MM.1S (cell line): ENCODE data around the gene SEC16B.

Experiments
- DNase-seq: peaks from one replicate; pipeline ENCODE4 v3.0.0-alpha.2; 2015
- H2AFZ ChIP-seq: fragments of 300-600 bp; sonication (generic); 2 replicates; pipeline ENCODE4 v1.6.0; 2016; ENCODE audit warnings: antibody characterized with exemption, low read length
- H3F3A ChIP-seq: fragments of 300-600 bp; sonication (generic); 2 replicates; pipeline ENCODE4 v1.6.1; 2016; ENCODE audit warnings: mild to moderate bottlenecking, antibody characterized with exemption, low read length, moderate library complexity, mixed read lengths; ENCODE audit not compliant: insufficient read depth
- H3K27ac ChIP-seq: fragments of 300-600 bp; sonication (generic); 2 replicates; pipeline ENCODE4 v1.5.1; 2016; ENCODE audit warnings: mild to moderate bottlenecking, low read length
- H3K27me3 ChIP-seq: fragments of 300-600 bp; sonication (generic); replicated peaks from 2 replicates; pipeline ENCODE4 v1.6.0; 2016; ENCODE audit warnings: low read length; ENCODE audit not compliant: insufficient read depth
- H3K36me3 ChIP-seq: fragments of 300-600 bp; sonication (generic); replicated peaks from 2 replicates; pipeline ENCODE4 v1.6.1; 2016; ENCODE audit warnings: mild to moderate bottlenecking, low read length, mixed read lengths; ENCODE audit not compliant: insufficient read depth
- H3K4me1 ChIP-seq: fragments of 300-600 bp; sonication (generic); 2 replicates; pipeline ENCODE4 v1.6.1; 2016; ENCODE audit warnings: low read length, mixed read lengths
- H3K4me2 ChIP-seq: fragments of 300-600 bp; sonication (generic); 2 replicates; pipeline ENCODE4 v1.6.0; 2016; ENCODE audit warnings: low read depth, low read length
- H3K4me3 ChIP-seq: fragments of 300-600 bp; sonication (generic); 2 replicates; pipeline ENCODE4 v1.5.1; 2016; ENCODE audit warnings: low read length, mixed read lengths
- H3K79me2 ChIP-seq: fragments of 300-600 bp; sonication (generic); 2 replicates; pipeline ENCODE4 v1.6.1; 2016; ENCODE audit warnings: mixed run types, low read length, mixed read lengths
- H3K9ac ChIP-seq: fragments of 300-600 bp; sonication (generic); 2 replicates; pipeline ENCODE4 v1.6.1; 2016; ENCODE audit warnings: low read length, mixed read lengths
- H3K9me2 ChIP-seq: fragments of 300-600 bp; sonication (generic); replicated peaks from 2 replicates; pipeline ENCODE4 v1.6.1; 2016; ENCODE audit warnings: mild to moderate bottlenecking, low read length, mixed read lengths; ENCODE audit not compliant: insufficient read depth
- H3K9me3 ChIP-seq: fragments of 300-600 bp; sonication (generic); replicated peaks from 2 replicates; pipeline ENCODE4 v1.6.1; 2016; ENCODE audit warnings: mild to moderate bottlenecking, low read length, mixed read lengths; ENCODE audit not compliant: insufficient read depth
- H4K20me1 ChIP-seq: fragments of 300-600 bp; sonication (generic); 2 replicates; pipeline ENCODE4 v1.6.1; 2016; ENCODE audit warnings: mild to moderate bottlenecking, low read length, moderate library complexity, mixed read lengths; ENCODE audit not compliant: insufficient read depth
- CTCF ChIP-seq: fragments of 300-600 bp; sonication (generic); IDR thresholded peaks from 2 replicates; pipeline ENCODE4 v1.5.1; 2016; ENCODE audit warnings: antibody characterized with exemption, low read length, mixed read lengths
- EZH2 ChIP-seq: fragments of 300-600 bp; sonication (generic); optimal IDR thresholded peaks from 2 replicates; pipeline ENCODE3; 2017; ENCODE audit warnings: low read depth, mild to moderate bottlenecking, antibody characterized with exemption, low read length, mixed read lengths
- EZH2phosphoT487 ChIP-seq: fragments of 300-600 bp; sonication (generic); IDR thresholded peaks from 2 replicates; pipeline ENCODE4 v1.6.1; 2018; ENCODE audit warnings: antibody characterized with exemption, low read length

SEC16B gene

GRCh38 chr1:177897998-177898654 is 71.7 kb downstream of the SEC16B start:
- H3K4me2 ChIP-seq = no peak overlapping the region

GRCh38 chr1:177897281-177897997 is 72.4 kb downstream of the SEC16B start:
- H3K9me3 ChIP-seq = no peaks in the 10 kb centered on the region
- no peaks in the 10 kb centered on the region for H4K20me1 ChIP-seq
- H3K4me3 ChIP-seq = no peak overlapping the region
- H3K9me2 ChIP-seq = no peaks in the 10 kb centered on the region
- H3K9ac ChIP-seq = no peak overlapping the region
- H3F3A ChIP-seq = no peaks in the 10 kb centered on the region
- H3K27ac ChIP-seq = no peak overlapping the region
- no peak for DNase-seq
- no peaks in the 10 kb centered on the region for H3K36me3 ChIP-seq
- no peak for TF ChIP-seq EZH2
- TF ChIP-seq EZH2phosphoT487 = no peak
- no peak for TF ChIP-seq CTCF
- no peaks in the 10 kb centered on the region for H3K79me2 ChIP-seq
- no peak overlapping the region for H2AFZ ChIP-seq
- H3K27me3 ChIP-seq = no peaks in the 10 kb centered on the region
- H3K4me1 ChIP-seq = no peaks in the 10 kb centered on the region
- no peak overlapping the region for H3K4me2 ChIP-seq

More at GRCh38 chr1:177897998-177898654, 71.7 kb downstream of the SEC16B start:
- no peaks in the 10 kb centered on the region for H3F3A ChIP-seq
- no peak overlapping the region for H3K4me3 ChIP-seq
- H3K27me3 ChIP-seq = no peaks in the 10 kb centered on the region
- H3K9me2 ChIP-seq = no peaks in the 10 kb centered on the region
- no peaks in the 10 kb centered on the region for H4K20me1 ChIP-seq
- no peaks in the 10 kb centered on the region for H3K9me3 ChIP-seq
- H3K9ac ChIP-seq = no peak overlapping the region
- DNase-seq = no peak
- TF ChIP-seq CTCF = no peak
- no peak for TF ChIP-seq EZH2
- TF ChIP-seq EZH2phosphoT487 = no peak
- no peak overlapping the region for H3K27ac ChIP-seq
- H2AFZ ChIP-seq = no peak overlapping the region
- no peaks in the 10 kb centered on the region for H3K4me1 ChIP-seq
- H3K79me2 ChIP-seq = no peaks in the 10 kb centered on the region
- no peaks in the 10 kb centered on the region for H3K36me3 ChIP-seq
